DMS79 (cell line): ENCODE results near the gene FYB1.
"Not testable (repeated sequence)": the region's sequence is repeated elsewhere in the genome, so short reads cannot be mapped to it uniquely, and the experiment has no call there.

Experiments
- DNase-seq: peaks from one replicate; lab custom pipeline; 2025; lab: John Stamatoyannopoulos, UW

FYB1 gene

GRCh38 chr5:39186722-39187539 lies 32.4 kb downstream of the FYB1 start:
- DNase-seq: no peak

GRCh38 chr5:39186289-39186688 lies 33.1 kb downstream of the FYB1 start:
- DNase-seq: no peak

DNA sequence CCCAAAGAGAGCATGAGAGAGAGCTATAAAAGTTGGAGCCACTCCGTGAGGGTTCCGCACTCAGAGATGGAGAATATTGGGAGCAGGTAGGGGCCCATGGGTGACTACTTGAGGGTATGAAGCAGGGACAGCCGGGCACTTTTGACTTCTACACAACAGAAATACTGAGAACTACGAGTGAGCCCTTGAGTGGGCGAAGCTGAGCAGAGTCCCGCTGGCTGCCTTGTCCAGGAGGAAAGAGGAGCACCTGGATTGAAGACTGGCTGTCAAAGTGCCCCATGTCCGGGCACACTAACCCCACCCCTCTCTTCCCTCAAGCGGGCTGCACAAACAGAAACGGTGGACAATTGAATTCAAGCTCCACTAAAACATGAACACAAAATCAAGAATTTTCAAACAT lies 33.6 kb downstream of the FYB1 start:
- no peak for DNase-seq

DNA sequence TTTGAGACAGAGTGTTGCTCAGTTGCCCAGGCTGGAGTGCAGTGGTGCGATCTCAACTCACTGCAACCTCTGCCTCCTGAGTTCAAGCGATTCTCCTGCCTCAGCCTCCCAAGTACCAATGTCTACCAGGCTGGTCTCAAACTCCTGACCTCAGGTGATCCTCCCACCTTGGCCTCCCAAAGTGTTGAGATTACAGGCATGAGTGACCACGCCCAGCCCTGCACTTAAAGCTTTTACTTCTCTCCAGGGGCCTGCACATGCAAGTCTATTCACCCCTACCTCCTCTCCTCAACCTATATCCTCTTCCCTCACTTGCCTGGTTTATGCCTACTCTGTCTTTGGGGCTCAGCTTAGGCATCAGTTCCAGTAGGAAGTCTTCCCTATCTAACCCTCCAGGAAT lies 39.8 kb downstream of the FYB1 start:
- not testable (repeated sequence) for DNase-seq

- no peak for DNase-seq
Measured at GRCh38 chr5:39178861-39179260, 40.5 kb downstream of the FYB1 start.

GRCh38 chr5:39178171-39178570 lies 41.2 kb downstream of the FYB1 start:
- DNase-seq: no peak

- DNase-seq: no peak
Measured at GRCh38 chr5:39177631-39177964, 41.8 kb downstream of the FYB1 start.

- DNase-seq: no peak
Measured at GRCh38 chr5:39176759-39177630, 42.4 kb downstream of the FYB1 start.

DNA sequence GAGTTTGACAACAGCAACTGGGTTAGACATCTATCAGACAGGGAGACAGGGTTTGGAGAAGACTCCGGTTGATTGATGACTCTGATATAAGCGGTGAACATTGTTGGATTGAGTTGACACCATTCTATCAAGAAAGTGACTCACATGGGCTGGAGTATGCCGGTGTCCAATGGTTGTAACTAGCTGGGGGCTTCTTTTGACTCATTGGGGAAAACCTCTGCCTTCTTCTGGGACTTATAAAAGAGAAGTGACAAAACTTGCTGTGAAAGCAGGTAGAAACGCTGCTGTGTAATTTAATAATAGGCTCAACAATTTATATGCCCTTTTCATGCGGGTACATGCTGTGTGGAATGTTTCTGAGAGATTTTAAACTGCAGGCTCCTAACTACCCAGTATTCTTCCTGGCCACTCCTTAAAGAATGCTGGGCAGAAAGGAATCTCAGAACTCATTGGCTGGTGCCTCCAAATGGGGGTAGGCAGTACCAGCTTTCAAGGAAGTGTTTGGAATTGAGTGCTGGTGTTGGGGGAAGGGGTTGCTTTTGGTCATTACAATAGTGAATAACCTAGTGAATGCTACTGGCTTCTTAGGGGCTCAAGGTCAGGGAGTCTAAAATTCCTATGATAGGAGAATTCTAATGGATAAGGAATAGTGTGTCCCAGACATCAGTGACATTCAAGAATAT lies 43.9 kb downstream of the FYB1 start:
- DNase-seq: no peak

DNA sequence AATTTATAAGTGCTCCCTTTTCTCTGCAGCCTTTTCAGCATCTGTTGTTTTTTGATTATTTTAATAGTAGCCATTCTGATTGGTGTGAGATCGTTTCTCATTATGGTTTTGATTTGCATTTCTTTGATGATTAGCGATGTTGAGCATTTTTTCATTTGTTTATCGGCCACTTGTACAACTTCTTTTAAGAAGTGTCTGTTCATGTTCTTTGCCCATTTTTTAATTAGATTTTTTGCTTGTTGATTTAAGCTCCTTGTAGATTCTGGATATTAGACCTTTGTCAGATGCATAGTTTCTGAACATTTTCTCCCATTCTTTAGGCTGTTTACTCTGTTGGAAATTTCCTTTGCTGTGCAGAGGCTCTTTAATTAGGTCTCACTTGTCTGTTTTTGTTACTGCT lies 46.3 kb downstream of the FYB1 start:
- no peak for DNase-seq

DNA sequence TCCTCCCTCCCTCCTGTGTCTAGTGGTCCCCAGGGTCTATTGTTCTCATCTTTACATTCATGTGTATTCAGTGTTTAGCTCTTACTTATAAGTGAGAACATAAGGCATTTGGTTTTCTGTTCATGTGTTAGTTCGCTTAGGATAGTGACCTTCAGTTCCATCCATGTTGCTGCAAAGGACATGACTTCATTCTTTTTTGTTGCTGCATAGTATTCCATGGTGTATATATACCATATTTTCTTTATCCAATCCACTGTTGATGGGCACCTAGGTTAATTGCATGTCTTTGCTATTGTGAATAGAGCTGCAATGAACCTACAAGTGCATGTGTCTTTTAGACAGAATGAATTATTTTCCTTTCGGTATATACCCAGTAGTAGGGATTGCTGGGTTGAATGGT lies 46.8 kb downstream of the FYB1 start:
- DNase-seq: no peak

DNA sequence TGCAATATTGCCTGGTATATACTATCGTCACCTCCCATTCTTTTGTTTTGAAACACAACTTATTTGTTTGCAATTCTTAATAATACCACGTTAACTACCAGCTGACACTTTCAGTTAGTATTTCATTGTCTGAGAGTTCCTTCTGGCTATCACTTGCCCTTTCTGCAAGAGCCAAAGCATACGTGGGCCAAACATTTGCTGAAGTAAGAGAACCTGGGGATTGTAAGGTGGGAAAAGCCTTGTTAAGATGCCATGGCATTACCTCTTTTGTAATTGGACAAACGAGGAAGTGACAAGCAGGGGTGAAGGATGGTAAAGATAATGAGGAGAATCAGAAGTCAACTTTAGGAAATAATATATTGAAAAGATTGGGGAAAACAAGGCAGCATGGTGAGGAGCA lies 47.7 kb downstream of the FYB1 start:
- no peak for DNase-seq

DNA sequence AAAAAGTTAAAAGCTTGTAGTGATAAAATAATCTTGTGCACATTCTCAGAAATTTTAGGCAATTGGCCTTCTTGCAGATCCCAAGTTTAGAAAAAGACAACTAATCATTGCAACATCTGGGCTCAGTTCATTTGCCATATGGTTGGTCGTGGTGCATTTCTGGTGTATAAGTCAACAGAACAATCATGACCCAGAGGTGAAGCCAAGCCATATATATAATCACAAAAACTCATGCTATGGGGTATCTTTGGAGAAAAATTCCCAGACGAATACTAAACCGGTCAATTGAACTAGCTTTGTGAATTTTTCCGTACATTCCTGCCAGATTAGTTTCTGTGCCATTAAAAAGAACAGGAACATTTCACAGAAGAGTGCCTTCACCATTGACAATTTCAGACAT lies 50.3 kb downstream of the FYB1 start:
- no peak for DNase-seq

GRCh38 chr5:39167972-39168342 lies 51.4 kb downstream of the FYB1 start:
- DNase-seq: no peak

DNA sequence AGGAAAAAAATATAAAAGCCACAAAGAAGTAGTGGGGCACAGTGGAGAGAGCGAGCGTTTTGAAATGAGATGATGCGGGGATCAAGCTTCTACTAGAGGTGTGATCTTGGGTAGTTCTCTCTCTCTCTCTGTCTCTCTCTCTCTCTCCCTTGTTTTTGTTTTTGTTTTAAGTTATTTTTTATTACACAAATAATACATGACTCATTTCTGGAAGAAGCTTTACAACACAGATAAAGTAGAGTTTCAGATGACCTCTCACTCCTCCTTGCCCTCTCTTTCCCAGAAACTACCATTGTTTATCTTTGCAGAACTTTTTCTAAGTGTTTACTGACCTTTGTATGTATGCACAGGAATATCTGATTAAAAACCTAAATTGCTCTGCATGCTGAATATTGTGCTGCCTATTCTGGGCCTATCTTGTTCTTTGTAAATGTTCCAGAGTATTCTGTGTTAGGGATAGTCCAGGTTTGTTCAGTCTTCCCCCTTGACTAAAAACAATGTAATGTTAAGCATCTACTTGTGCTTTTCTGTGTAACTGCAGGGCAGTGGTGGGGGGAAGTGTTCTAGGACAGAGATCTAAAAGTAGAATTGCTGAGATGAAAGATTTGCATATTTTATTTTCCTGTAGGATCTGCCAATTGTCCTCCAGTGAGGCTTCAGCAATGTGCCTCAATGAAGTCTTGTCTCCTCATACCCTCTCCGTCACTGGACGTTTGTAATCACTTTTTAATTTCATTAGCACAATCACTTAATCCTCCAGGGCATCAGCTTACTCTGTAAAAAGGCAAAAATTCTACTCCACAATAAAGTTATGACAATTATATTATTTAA lies 52.0 kb downstream of the FYB1 start:
- DNase-seq: no peak

- DNase-seq: no peak
Measured at GRCh38 chr5:39164529-39165402, 54.6 kb downstream of the FYB1 start.

DNA sequence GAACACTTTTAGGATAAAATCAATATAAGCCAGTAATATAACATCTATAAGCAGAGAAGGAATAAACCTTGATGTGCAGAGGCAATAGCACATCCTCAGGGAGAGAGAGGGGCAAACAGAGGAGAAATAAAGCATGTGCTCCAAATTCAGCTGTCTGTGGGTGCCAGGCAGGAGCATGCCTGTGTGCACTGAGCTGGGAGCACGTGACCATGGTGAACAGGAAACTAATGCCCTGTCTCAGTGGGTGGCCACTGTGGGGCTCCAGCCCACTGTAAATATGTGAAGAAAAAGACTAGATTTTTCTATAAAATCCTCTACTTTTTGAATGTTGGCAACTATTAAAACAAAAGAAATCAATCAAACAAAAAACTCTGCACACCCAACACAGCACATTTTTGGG lies 55.3 kb downstream of the FYB1 start:
- DNase-seq: no peak

DNA sequence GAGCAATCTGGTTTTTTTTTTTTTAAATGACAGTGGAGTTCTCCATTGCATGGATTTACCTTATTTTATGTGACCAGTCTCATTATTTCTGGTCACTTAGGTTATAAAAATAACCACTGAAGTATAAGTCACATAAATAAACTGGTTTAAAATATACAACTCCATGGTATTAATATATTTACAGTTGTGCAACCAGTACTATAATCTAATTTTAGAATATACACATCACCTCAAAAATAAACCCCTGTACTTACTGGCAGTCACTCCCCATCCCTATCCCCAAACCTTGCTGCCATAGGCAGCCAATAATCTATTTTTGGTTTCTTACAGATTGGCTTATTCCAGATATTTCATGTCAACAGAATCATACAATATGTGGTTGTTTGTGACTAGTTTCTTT lies 57.8 kb downstream of the FYB1 start:
- no peak for DNase-seq

DNA sequence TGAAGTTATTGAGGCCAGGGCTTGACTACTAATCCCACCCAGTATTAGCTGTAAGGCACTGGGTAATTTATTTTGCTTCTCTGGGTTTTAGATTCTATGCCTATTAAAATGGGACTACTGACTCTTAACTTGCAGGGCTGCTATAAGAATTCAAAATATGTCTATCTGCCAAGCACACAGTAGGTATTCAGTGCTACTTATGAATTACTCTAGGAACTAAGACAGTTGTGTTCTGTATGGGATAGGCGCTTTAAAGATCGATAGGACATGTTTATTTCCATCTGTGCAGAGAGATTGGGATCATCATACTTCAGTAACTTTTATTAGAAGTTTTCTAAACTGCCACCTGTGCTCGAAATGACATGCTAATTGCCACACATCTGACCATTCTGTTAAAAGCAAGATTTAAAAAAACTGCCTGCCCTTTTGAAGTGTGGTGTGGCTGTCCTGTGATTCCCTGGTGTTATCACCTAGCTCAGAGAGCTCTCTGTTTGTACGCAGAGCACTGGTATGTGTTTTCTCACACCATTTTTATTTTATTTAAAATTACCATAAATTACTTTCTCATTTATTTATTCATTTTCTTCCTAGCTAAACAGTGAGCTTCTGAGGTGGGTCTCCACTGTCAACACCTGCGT lies 58.7 kb downstream of the FYB1 start:
- DNase-seq: no peak

- DNase-seq: no peak
Measured at GRCh38 chr5:39159811-39160490, 59.4 kb downstream of the FYB1 start.
